A673 (cell line): ENCODE measurements around the gene PROX2.

Experiments
- CTCF ChIP-seq: fragments of 300-800, 200-600 bp; sonication (generic); conservative IDR thresholded peaks from 2 replicates; pipeline ENCODE4 v1.5.1; 2017; ENCODE audit warnings: low read depth, mild to moderate bottlenecking, antibody characterized with exemption, low read length, moderate library complexity, mixed read lengths
- EZH2 ChIP-seq: fragments of 200-600 bp; sonication (generic); IDR thresholded peaks from 2 replicates; pipeline ENCODE4 v1.6.1; 2017; ENCODE audit warnings: borderline replicate concordance, low read depth, mild to moderate bottlenecking, mixed read lengths, antibody characterized with exemption, low read length; ENCODE audit not compliant: poor library complexity, severe bottlenecking

GRCh38 chr14:74859757-74860552 is 16.0 kb downstream of the PROX2 start:
- TF ChIP-seq CTCF (no peak), EZH2 (no peak)
